ENCODE results near the gene AHCYL2. TPM values are rescaled to one million over a fixed set of nuclear protein-coding genes. Genes with fewer than 3 reads are reported as not detected.
"Not testable (repeated sequence)": the region's sequence is repeated elsewhere in the genome, so short reads cannot be mapped to it uniquely, and the experiment has no call there.

The AHCYL2 gene
- total RNA-seq, 1 experiment from 2014 or later, result 30.1 TPM

DNA sequence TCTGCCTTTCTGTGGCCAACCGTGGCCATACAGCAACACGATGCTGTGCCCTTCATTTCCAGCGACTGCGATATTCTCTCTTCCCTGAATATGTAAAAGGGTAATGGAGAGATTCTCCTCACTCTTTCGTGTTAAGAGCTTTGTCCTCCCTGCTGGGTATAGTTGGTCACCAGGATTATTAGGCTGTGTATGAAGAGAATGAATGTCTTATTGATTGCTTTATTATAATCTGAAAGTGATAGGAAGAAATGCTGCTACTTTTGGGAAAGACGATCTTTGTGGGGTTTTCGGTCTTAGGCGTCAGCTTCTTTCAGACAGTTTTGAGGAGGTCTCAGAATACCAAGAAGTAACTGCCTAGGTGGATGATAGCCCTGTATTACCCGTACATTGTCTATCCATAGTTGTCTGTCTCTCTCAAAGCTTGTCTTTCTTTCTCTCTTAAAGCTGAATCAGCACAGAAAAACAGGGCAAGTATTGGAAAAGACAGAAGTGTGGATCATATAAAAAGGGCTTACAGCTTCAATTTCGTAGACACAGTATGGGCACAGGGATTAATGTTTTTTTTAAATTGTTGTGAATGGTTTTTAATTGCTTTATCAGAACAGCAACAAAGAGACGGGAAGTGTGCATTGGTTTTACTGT is 1.2 kb downstream of the AHCYL2 start:
- in situ Hi-C loops (cut with HindIII; ENCODE audit: low pct_unique_long_range_greater_than_20kb, low sequenced_read_pairs), result no loop called here

DNA sequence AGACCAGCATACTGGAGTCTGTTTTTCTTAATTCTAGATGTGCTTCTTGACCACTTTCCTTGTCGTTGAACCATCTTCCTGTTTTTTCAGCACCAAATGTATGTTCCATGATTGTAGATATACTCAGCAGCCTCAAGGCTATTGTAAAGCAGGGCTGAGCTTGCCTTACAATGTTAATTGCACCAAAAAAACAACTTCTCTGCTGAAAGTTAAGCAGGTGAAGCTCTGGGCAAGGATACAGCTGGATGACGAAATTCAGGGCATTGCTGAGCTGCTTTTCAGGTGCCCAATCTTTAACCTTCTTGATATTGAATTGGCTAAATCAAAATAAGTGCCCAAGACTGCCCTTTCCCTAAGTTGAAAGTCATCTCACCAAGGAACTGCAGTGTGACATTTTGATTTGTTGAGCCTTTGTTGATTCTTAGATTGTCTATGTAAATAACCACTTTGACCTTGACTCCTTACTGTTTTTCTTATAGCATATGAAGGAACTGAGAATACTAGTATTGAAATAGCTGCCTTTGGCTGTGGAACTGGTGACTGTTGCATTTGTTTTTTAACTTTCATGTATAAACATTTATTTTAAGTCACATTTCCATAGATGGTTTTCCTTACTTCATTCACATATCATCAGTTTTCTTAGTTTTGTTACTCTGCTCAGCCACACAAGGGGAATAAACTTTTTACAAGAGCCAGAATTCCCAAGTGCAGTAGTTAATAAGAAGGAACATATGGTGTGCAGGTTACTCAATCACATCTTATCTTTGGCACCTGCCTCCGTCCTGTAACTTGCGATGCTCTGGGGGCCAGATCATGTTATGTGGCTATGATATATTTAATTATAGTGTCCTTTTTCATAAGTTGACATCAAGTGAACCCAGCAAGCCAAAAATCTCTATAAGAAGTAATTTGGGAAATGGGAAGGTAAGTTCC is 3.1 kb downstream of the AHCYL2 start:
- in situ Hi-C loops (cut with HindIII; ENCODE audit: low pct_unique_long_range_greater_than_20kb, low sequenced_read_pairs), result no loop called here
- DNase-seq (ENCODE audit: low read depth, low spot score), result no peak

More for the DNA sequence above, 1.2 kb downstream of the AHCYL2 start:
- DNase-seq (ENCODE audit: low read depth, low spot score), result peak; percentile 35

DNA sequence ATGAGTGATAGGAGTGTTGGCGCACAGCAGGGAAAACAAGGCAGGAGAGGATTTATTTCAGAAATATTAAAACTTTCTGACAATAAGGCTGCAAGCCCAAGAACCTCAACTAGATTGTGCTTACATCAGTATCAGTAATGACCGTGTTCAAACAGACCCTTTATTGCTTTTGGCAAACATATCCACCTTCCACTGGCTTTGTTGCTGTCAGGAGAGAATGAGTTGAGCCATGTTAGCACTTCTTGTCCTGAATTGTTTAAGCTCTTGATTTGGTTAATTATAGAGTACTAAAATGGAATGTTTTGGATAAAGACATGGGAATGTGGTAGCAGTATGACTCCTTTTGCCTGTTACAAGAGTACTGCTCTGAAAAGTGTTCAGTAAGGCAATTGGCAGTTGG is 3.8 kb downstream of the AHCYL2 start:
- in situ Hi-C loops (cut with HindIII; ENCODE audit: low pct_unique_long_range_greater_than_20kb, low sequenced_read_pairs), result no loop called here
- no peak for DNase-seq (ENCODE audit: low read depth, low spot score)

DNA sequence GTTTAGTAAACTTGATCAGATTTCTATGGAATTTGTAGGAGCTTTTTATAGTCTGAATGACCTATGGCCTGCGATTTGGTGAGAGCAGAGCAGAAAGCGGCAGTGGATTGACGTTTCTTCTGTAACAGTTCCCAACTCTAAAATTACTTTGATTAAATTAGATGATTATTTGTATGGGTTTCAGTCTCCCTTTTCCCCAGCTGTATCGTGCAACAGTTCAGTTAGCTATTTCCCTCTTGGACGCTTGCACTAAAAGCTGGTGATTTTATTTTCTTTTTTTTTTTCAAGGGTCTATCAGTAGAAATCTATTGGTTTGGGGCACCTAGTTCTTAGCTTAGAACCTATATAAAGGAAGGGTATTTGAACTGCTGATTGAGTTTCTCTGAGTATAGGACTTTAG is 6.8 kb downstream of the AHCYL2 start:
- in situ Hi-C loops (cut with HindIII; ENCODE audit: low pct_unique_long_range_greater_than_20kb, low sequenced_read_pairs), result no loop called here
- no peak for DNase-seq (ENCODE audit: low read depth, low spot score)

DNA sequence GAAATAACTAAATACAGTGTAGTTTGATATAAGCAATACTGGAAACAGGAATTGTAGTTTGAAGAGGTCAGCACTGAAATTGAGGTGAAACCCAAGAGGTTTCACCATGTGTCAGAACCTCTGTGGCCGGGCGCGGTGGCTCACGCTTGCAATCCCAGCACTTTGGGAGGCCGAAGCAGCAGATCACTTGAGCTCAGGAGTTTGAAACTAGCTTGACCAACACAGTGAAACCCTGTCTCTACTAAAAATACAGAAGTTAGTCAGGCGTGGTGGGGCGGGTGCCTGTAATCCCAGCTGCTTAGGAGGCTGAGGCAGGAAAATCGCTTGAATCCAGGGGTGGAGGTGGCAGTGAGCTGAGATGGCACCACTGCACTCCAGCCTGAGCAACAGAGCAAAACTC is 13.7 kb downstream of the AHCYL2 start:
- in situ Hi-C loops (cut with HindIII; ENCODE audit: low pct_unique_long_range_greater_than_20kb, low sequenced_read_pairs), result no loop called here
- no peak for DNase-seq (ENCODE audit: low read depth, low spot score)

DNA sequence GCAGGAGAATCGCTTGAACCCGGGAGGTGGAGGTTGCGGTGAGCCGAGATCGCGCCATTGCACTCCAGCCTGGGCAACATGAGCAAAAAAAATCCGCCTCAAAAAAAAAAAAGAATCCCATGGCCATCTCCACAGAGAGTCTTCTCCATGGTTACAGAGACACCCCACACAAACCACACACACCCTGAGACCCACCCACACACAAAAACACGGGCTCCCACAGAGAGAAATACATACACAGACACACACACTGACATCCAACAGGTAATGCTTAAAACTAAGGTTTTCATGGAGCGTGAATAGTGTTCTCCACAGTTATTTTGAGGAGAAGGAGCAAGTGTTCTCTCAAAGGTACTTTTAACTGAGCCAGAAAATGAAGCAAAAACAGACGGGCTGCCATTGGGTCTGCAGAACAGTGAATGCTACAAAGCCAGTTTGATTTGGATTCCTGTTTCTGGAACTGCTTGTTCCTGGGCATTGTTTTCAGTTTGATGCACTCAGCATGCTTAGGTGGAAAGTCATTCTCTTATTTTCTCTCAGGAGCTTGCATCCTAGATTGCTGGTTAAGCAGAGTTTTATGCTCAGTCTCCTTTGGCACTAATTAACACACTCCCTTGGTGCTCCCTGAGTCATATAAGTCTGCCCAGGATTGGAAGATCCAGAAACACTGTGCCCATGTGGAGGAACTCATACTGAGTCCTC is 15.4 kb downstream of the AHCYL2 start:
- DNase-seq (ENCODE audit: low read depth, low spot score), result no peak
- in situ Hi-C loops (cut with HindIII; ENCODE audit: low pct_unique_long_range_greater_than_20kb, low sequenced_read_pairs), result no loop called here

DNA sequence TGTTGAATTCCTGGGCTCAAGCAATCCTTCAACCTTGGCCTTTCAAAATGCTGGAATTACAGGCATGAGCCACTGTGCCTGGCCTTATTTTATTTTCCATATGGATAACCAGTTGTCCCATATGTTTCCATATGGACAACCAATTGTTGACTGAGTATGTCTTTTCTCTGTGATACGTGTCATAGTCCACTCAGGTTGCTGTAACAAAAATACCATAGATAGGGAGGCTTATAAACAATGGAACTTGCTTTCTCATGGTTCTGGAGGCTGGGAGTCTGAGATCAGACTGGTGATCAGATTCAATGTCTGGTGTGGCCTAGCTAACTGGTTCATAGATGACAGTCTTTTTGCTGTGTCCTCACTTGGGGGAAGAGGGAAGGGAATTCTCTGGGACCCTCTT is 19.4 kb downstream of the AHCYL2 start:
- in situ Hi-C loops (cut with HindIII; ENCODE audit: low pct_unique_long_range_greater_than_20kb, low sequenced_read_pairs), result no loop called here
- DNase-seq (ENCODE audit: low read depth, low spot score), result no peak

DNA sequence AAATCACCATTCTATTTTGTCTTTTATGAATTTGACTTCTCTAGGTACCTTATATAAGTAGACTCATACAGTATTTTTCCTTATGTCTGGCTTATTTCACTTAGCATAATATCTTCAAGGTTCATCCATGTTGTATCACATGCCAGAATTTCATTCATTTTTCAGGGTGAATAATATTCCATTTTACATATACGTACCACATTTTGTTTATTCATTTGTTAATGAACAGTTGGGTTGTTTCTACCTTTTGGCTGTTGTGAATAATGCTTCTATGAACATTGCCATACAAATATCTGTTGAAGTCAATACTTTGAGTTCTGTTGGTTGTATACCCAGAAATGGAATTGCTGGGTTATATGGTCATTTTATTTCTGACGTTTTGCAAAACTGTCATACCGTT is 20.7 kb downstream of the AHCYL2 start:
- no peak for DNase-seq (ENCODE audit: low read depth, low spot score)
- in situ Hi-C loops (cut with HindIII; ENCODE audit: low pct_unique_long_range_greater_than_20kb, low sequenced_read_pairs), result no loop called here

DNA sequence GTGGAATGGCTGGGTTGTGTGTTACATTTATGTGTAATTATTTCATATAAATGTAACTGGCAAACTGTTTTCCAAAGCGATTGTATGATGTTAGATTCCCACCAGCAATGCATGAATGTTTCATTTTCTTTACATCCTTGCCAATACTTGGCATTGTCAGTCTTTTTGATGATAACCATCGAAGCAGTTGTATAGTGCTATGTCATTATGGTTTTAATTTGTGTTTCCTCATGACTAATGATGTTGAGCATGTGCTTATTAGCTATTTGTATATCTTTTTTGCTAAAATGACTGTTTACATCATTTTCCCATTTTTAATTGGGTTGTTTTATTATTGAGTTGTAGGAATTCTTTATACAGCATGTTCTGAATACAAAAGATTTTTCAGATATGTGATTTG is 22.3 kb downstream of the AHCYL2 start:
- in situ Hi-C loops (cut with HindIII; ENCODE audit: low pct_unique_long_range_greater_than_20kb, low sequenced_read_pairs), result no loop called here

DNA sequence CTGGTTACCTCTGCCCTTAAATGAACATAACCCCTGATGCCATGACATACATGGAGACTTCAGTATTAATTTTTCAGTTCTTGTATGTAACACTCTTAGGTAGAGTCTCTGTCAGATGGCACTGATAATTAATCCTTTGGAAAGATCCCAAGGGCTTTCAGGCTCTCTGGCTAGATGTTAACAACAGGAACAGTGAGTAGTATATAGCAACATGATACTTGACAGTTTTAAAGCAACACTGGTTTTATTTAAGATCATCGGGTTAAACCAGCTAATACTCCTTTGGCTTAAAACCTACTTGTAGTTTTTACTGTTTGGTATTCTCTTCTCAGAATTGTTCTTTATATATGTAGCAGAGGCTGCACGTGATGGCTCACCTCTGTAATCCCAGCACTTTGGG is 27.3 kb downstream of the AHCYL2 start:
- in situ Hi-C loops (cut with HindIII; ENCODE audit: low pct_unique_long_range_greater_than_20kb, low sequenced_read_pairs), result no loop called here

More for the DNA sequence above, 22.3 kb downstream of the AHCYL2 start:
- DNase-seq (ENCODE audit: low read depth, low spot score), result no peak

DNA sequence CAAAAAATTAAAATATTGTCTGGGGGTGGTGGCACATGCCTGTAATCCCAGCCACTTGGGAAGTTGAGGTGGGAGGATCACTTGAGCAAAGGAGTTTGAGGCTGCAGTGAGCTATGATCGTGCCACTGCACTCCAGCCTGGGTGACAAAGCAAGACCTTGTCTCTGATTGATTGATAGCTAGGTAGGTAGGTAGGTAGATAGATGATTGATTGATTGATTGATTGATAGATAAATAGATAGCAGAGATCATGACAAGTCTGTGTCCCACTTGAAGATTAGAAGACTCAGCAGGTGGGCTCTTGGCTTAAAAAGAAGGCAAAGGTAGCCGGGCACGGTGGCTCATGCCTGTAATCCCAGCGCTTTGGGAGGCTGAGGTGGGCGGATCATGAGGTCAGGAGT is 27.8 kb downstream of the AHCYL2 start:
- in situ Hi-C loops (cut with HindIII; ENCODE audit: low pct_unique_long_range_greater_than_20kb, low sequenced_read_pairs), result not testable (repeated sequence)

More for the DNA sequence above, 27.3 kb downstream of the AHCYL2 start:
- no peak for DNase-seq (ENCODE audit: low read depth, low spot score)

DNA sequence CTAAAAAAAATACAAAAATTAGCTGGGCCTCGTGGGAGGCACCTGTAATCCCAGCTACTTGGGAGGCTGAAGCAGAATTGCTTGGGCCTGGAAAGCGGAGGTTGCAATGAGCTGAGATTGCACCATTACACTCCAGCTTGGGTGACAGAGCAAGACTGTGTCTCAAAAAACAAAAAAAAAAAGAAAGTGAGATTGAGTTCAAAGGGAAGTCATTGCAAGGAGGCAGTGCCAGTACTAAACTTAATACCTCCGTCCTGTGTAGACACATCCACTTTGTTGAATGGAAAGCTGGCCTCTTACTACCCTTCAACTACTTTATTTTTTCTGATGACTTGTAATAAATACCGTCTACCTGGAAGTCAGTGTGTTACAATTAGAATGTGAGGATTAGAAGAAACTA is 31.0 kb downstream of the AHCYL2 start:
- no peak for DNase-seq (ENCODE audit: low read depth, low spot score)
- in situ Hi-C loops (cut with HindIII; ENCODE audit: low pct_unique_long_range_greater_than_20kb, low sequenced_read_pairs), result no loop called here

More for the DNA sequence above, 27.8 kb downstream of the AHCYL2 start:
- not testable (repeated sequence) for DNase-seq (ENCODE audit: low read depth, low spot score)

DNA sequence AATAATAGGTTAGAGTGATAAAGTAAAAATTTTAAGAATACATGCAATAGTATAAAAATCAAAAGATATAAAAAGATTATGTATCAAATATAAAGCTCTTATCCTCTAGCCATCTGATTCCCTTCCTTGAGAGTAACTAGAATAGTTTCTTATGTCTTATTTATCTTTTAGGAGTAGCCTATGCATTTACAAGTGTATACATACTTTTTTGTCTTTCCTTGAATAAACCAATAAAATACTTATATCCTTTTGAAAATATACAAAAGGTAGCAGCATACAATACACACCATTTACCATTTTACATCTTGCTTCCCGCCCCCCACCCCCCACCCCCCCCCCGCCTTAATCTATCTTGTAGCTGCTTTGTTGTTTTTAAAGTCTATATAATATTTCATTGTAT is 31.4 kb downstream of the AHCYL2 start:
- in situ Hi-C loops (cut with HindIII; ENCODE audit: low pct_unique_long_range_greater_than_20kb, low sequenced_read_pairs), result no loop called here
- DNase-seq (ENCODE audit: low read depth, low spot score), result no peak

DNA sequence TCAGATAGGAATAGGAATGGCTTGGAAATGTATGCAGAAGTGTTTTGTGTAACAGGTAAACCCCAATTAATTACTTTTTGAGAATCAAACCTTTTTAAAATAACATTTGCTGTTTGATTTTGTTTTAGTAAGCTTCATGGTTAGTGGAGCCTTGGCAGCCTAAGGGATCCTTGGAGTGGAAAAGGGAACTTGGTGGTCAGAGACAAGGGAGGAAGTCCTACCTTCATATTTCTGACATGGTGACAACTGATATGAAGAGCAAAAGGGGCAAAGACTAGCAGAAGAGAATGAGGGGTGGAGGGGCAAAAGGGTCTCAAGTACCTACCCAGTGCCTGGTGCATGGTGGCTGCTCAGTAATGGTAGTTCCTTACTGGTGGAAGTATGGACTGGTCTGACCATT is 32.3 kb downstream of the AHCYL2 start:
- DNase-seq (ENCODE audit: low read depth, low spot score), result no peak
- in situ Hi-C loops (cut with HindIII; ENCODE audit: low pct_unique_long_range_greater_than_20kb, low sequenced_read_pairs), result no loop called here

DNA sequence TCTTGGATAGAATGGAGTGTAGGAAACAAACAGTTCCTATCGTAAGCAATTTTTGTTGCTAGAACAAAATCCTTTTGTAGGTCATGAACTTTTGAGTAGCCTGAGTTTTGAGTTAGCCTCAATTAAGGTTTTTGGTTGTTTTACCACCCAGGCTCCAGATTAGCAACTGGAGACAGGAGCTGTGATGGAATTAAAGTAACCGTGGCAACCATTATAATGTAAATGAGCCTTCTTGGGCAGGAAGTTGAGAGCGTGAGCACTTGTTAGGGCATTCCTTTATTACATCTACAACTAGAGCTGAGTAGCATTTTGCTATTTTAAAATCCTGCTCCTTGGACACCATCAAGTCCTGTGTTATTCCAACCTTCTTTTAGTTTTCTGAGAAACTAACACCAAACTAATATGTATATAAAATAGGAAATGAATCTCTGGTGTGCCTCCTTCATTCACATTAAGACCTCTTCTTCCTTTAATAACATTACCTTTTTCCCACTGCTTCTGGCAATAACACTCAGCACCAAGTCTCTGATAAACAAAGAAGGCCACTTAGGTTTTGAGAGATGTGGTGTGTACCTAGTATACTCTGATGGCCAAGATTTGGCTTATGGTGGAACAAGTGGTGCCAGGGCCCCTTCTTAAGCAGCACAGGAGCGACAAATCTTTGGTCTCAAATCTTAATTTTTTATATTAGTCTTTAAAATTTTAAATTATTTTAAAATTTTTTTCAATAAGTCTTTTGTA is 34.0 kb downstream of the AHCYL2 start:
- in situ Hi-C loops (cut with HindIII; ENCODE audit: low pct_unique_long_range_greater_than_20kb, low sequenced_read_pairs), result no loop called here
- no peak for DNase-seq (ENCODE audit: low read depth, low spot score)

DNA sequence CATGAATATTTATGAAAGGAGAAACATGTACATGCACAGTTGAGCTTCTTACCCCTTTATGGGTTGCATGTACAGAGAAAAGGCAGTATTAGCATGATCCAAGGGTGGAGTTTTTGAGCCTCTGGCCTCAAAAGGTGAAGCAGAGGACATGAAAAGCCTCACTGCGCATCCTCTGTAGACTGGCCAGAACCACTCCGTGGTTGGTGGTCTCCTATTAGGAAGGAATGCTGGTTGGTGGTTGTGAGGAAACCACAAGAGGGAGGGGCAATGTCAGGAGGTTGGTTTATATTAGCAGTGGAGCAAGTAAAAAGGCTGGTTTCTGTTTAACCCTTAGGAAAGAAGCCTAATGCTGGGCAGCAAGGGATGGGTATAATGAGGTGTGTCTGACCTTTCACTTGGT is 37.5 kb downstream of the AHCYL2 start:
- in situ Hi-C loops (cut with HindIII; ENCODE audit: low pct_unique_long_range_greater_than_20kb, low sequenced_read_pairs), result no loop called here

DNA sequence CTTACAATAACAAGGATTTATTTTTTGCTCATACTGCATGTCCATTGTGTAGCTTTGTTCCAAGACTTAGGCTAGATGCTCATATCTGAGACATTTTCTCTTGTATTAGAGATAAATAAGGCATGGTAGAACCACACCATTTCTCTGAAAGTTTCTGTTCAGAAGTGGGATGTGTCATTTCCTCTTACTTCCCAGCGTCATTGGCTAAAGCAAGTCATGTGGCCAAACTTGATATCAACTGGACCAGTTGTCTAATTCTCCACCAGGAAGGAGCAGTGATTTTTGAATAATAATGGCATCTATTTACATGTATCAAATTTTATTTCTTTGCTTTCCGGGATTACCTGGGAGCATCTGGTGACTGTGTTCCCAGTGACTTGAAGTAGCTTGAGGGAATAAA is 38.3 kb downstream of the AHCYL2 start:
- in situ Hi-C loops (cut with HindIII; ENCODE audit: low pct_unique_long_range_greater_than_20kb, low sequenced_read_pairs), result no loop called here
- DNase-seq (ENCODE audit: low read depth, low spot score), result no peak

More for the DNA sequence above, 37.5 kb downstream of the AHCYL2 start:
- DNase-seq (ENCODE audit: low read depth, low spot score), result no peak

DNA sequence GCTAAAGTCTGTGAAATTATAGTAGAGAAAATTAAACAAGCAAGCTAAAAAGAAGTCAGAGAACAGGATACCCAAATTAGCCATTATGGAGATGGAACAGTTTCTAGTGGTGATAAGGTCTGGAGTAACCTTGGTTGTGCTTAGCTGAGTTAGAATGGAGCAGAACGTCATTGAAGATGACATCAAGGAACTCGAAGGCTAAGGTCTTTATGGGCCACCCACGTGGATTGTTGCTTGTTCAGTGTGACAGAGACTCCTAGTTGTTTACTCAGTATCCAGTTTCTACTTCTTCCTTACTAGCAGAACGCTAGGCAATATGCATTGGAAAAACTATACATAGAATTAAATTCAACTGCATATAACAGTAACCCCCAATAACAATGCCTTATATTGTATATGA is 39.7 kb downstream of the AHCYL2 start:
- DNase-seq (ENCODE audit: low read depth, low spot score), result no peak
- in situ Hi-C loops (cut with HindIII; ENCODE audit: low pct_unique_long_range_greater_than_20kb, low sequenced_read_pairs), result no loop called here
